Measurements from ENCODE around the gene PTPRM.
A peak's percentile ranks its signal among the peaks of the same experiment; 100 is the strongest.

The PTPRM gene

GRCh38 chr18:7779211-7779610 lies 212.1 kb downstream of the PTPRM start:
- TF ChIP-seq CTCF (conservative IDR thresholded peaks at IDR 0.05; ENCODE audit: low read depth, low read length) = no peak
- no peak for DNase-seq (ENCODE audit: low read depth)
- H3K4me3 ChIP-seq (ENCODE audit: low read length) = no peak overlapping the region

DNA sequence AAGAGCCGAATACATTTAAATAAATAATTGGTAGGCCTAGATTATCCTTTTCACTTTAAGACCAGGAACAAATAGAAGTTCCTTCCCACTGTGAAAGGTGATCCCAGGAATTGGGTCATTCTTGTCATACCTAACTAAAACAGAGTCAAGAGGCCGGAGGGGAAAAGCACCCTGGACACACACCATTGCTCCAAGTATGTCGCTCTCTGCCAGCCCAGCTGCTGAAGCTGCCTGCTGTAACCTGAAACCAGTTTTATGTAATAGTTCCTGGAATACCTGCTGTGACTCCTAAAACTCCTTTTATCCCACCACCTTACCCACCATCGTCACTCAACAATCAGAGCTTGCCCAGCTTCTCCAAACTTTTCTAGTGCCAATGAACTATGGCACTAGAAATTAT lies 217.1 kb downstream of the PTPRM start:
- DNase-seq (ENCODE audit: low read depth) = no peak
- H3K4me3 ChIP-seq (ENCODE audit: low read length) = no peak overlapping the region
- no peak for TF ChIP-seq CTCF (conservative IDR thresholded peaks at IDR 0.05; ENCODE audit: low read depth, low read length)

DNA sequence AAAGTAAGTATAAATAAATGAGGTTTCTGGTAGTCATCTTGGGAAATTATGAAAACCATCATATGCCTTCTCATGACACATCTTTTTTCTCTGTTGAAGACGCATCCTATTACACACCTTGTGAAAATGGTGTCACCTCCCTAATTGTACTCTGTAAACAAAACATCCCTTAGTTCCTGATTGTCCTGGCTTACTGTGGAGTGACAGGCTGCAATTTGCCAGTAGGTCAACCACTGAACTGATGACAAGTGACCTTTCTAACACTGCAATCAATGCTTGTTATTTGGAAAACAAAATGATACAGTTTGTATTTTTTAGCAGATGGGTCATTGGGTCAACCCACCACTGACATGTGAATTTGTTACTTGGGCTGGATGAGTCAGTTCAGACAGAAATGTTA lies 219.5 kb downstream of the PTPRM start:
- no peak overlapping the region for H3K4me3 ChIP-seq (ENCODE audit: low read length)
- TF ChIP-seq CTCF (conservative IDR thresholded peaks at IDR 0.05; ENCODE audit: low read depth, low read length) = no peak
- no peak for DNase-seq (ENCODE audit: low read depth)

- DNase-seq (ENCODE audit: low read depth) = no peak
- H3K4me3 ChIP-seq (ENCODE audit: low read length) = no peak overlapping the region
- TF ChIP-seq CTCF (conservative IDR thresholded peaks at IDR 0.05; ENCODE audit: low read depth, low read length) = no peak
Measured at GRCh38 chr18:7787339-7787738, 220.2 kb downstream of the PTPRM start.

GRCh38 chr18:7789856-7790552 lies 222.9 kb downstream of the PTPRM start:
- TF ChIP-seq CTCF (conservative IDR thresholded peaks at IDR 0.05; ENCODE audit: low read depth, low read length) = peak; percentile 58
- no peak for DNase-seq (ENCODE audit: low read depth)
- no peak overlapping the region for H3K4me3 ChIP-seq (ENCODE audit: low read length)

DNA sequence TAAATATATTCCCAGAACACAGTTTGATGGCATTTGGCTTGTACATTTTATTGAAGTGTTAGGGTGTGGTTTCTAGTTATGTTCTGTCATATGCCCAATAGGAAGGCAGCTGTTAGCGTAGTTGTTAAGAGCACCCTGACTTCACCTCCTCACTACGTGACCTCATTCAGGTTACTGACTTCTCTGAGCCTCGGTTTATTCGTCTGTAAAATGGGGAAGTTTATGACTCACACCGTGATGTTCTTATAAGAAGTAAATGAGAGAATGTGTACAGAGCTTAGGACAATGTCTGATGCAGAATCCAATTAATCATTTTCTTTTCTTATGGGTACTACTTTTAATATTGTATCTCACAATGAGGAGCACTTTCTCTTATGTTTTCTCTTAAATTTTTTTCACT lies 226.0 kb downstream of the PTPRM start:
- TF ChIP-seq CTCF (conservative IDR thresholded peaks at IDR 0.05; ENCODE audit: low read depth, low read length) = no peak
- no peak for DNase-seq (ENCODE audit: low read depth)
- no peak overlapping the region for H3K4me3 ChIP-seq (ENCODE audit: low read length)

DNA sequence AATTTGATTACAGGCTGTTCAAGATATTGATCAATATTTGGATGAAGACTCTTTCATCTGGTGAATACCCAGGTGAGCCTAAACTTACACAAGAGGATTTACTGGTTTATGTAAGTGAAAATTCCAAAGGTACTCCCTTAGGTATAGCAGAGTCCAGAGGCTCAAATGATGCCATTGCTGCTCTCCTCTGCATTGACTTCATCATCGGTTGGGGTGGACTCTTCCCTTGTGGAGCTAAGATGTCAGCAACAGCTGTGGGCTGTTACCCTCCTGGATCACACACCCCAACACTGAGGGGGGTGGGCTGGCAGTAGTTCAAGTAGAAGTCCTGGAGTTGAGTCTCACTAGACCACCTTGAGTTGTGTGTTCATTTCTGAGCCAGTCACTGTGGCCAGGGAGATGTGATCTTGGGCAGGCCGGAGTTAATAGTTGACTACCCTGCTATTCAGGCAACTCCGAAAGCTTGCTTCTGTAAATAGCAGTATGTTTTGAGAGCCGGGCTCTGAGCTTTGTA lies 236.9 kb downstream of the PTPRM start:
- DNase-seq (ENCODE audit: low read depth) = no peak
- H3K4me3 ChIP-seq (ENCODE audit: low read length) = no peak overlapping the region
- no peak for TF ChIP-seq CTCF (conservative IDR thresholded peaks at IDR 0.05; ENCODE audit: low read depth, low read length)
